Stimulated activated CD8-positive, alpha-beta memory T cell treated with anti-CD3 and anti-CD28 coated beads, Interleukin-12 subunit alpha, Interleukin-12 subunit beta, amount 100 ng/mL, for 1 hour (primary cell): ENCODE measurements around the gene ADARB2.
"Not testable (repeated sequence)": the region's sequence is repeated elsewhere in the genome, so short reads cannot be mapped to it uniquely, and the experiment has no call there.

Experiments used
- DNase-seq: peaks from one replicate; pipeline ENCODE4 v3.0.0-alpha.2; 2020; ENCODE audit warnings: low read depth

The ADARB2 gene

DNA sequence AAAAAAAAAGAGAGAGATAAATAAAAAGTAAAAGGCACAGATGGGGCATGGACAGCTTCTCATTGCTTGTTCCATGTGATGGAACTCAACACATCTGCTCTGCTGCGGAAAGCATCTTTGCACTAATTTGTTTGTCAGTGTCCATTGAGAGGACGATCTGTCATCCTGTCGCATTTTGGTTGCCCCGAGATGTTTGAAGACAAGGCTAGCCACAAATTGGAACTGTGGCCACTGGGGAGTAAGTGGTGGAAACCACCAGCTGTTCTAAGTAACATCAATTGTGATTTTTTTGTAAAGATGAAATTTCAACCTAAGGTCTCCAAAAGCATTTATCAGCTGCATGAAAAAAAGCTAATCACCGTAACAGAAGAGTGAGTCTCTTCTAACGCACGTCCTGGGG is 312.7 kb downstream of the ADARB2 start:
- DNase-seq = no peak

DNA sequence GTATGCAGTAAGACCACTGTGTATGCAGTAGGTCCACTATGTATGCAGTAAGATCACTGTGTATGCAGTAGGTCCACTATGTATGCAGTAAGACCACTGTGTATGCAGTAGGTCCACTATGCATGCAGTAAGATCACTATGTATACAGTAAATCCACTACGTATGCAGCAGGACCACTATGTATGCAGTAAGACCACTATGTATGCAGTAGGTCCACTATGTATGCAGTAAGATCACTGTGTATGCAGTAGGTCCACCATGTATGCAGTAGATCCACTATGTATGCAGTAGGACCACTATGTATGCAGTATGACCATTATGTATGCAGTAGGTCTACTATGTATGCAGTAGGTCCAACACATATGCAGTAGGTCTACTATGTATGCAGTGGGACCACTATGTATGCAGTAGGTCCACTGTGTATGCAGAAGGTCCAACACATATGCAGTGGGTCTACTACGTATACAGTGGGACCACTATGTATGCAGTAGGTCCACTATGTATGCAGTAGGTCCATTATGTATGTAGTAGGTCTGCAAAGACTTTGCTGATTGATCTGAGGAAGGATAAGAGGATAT is 313.6 kb downstream of the ADARB2 start:
- no peak for DNase-seq

DNA sequence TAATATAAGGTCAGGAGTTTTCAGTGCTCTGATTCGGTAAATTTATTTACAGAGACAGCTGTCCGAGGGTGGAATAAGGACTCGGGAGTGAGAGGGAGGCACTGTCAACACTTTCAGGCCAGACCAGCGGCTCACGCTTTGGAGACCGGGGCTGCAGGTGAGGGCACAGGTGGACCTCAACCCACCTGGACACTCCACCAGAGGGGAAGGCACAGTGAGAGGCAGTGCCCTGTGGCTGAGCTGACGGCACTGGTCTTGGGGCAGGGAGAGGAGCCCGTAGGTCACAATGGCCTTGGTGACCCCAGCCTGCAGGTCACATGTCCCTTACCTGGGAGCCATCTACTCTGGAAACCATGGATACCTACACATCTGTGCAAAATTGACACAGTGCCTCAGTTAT is 315.1 kb downstream of the ADARB2 start:
- no peak for DNase-seq

DNA sequence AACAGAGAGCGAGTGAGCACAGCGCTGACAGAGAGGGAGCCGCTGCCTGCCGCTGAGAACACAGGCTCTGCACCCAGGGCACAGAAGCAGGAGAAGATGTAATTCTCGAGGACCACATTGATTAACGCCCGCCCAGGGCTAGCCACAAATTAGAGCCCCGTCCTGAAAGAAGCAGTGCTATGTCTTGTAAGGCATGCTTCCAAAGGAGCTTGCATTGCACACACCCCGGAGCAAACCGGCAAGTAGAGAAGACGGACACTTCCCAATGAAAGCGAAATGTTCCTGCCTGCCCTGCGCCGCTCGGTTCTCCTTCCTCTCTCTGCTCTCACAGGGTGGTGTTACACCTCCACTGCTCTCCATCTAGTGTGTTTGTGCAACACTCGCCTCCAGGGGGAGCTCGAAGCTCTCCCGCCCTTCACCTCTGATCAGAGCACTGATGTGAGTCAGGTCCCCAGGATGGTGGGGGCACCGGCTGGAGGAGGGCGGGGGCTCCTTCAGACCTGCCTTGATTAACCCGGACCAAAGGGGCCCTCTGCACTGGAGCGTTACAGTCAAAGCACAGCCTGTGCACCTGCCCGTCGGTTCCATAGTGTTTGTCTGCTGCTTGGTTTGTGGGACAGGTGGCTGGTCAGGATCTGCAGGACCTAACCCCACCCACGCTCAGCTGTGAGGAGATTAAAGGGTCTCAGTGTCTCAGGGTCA is 316.5 kb downstream of the ADARB2 start:
- DNase-seq = peak; percentile 25

DNA sequence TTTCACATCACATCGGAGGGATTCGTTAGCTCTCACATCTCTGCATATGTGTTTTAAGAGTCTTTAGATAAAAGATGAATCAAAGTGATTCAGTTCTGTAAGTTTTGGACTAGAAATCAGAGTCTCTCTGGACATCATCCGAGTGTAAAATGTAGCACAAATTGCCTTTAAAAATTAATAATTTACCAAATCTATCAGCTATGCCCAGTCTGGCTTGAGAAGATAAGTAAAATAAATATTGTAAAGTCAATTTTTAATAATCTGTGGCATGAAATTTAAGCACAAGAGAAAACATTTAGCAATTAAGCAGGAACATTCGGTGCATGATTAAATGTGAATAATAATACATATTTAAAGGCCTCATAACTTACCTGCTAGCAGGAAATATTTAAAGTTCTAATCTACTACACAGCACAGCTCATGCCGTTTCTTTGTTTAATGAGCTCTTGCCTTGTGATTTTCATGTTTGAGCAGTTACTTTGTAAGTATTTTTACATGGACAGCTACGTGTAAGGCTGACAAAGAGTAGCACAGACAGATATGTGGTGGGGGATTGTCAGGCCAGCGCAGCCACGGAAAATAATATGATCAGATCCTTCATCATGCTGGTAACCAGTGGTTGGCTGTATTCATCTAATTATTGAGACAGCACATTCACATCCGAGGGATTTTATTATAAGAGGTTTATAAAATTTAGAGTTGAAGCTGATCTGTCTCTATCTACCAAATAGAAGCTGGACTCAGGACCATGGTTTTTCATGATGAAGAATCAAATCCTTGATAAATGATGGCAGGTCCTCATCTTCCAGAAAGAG is 317.3 kb downstream of the ADARB2 start:
- DNase-seq = no peak

DNA sequence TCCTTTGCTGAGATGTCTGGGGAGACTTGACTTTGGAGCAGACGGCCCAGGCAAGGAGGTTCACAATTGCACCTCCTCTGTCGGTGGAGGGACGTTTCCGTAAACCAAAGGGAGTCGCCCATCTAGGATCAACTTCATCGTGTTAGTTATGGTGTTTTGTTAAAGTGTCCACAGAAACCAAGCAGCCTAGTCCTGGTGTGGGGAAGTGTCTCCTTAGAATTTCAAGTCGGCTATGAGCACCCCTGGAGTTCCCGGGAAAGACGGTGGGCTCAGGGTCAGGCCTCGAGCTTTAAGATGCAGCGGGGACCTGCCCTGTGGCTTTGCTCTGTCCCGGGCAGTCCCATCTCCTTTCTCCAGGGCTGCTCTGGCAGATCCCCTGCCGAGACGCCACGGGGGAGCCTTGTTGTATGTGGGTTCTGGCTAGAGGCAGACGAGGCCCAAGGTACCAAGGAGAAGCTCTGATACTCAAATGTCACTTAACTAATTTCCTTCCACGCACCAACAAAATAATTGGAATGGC is 319.2 kb downstream of the ADARB2 start:
- no peak for DNase-seq

DNA sequence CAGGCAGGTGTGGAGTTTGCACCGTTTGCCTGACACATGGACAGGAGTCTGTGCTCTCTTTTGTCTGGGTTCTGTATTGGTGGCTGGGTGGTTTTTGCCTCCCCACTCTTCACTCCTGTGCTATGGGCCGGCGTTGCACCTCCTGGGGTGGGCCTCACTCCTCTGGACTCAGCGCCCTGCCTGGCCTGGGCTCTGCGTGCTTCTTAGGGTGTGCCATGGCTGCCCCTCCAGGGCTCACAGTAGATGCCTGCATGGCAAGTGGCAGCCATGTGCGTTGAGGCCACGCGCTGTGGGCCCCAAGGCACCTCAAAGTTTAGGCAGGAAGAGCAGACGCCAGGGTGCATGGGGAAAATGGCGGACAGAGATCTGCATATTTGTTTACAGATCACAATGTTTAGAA is 319.8 kb downstream of the ADARB2 start:
- no peak for DNase-seq

DNA sequence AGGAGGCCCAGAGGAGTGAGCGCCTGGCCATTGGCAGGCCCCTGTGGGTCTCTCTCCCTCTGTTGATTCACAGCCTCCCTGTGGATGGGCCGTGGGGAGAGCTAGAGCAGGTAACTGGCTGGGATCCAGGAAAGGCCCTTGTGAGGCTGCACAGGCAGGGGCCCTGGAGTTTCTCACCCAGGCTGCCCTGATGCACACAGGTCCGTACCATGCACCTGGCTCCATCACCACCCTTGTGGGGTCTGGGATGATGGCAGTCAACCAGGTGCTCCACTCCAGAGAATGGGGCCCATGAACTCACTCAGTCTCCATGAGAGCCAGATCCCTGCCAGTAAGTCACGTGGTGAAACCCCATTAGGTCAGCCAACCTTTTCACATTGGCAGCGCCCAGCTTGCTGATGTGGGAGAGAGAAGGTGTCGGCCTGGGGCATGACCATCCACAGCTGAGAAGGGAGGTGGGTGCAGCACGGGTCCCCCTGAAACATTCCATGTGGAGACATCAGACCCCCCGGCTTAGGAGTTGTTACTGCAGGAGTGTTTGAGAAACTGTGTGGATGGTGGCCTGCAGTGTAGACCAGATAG is 320.8 kb downstream of the ADARB2 start:
- DNase-seq = no peak

DNA sequence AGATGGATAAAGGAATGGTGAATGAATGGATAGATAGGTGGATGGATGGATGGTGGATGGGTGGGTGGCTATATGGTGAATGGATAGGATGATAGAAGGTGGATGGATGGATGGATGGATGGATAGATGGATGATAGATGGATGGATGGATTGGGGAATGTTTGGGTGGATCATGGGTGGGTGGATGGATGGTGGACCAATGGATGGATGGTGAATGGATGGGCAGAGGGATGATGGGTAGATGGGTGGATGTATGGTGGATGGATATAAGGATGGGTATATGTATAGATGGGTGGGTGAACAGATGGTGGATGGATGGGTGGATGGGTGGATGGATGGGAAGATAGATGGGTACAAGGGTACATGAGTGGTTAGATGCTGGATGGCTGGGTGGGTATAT is 322.4 kb downstream of the ADARB2 start:
- no peak for DNase-seq

DNA sequence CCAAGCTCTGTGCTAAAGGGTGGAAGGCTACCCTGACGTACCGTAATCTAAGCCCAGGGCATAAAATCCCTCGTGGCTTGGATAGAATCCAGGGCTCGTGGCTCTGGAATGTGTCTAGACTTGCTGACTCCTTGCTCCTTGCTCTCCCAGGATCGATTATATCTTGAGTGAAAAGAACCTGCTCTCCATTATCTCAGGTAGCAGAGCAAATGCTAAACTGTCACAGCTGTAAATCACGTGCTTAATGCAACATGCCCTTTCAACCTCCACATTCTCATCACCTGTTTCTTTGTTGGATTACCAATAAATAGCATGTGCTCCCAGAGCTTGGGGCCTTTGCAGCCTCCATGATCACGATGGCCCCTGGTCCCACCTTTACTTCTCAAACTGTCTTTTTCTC is 323.0 kb downstream of the ADARB2 start:
- not testable (repeated sequence) for DNase-seq

DNA sequence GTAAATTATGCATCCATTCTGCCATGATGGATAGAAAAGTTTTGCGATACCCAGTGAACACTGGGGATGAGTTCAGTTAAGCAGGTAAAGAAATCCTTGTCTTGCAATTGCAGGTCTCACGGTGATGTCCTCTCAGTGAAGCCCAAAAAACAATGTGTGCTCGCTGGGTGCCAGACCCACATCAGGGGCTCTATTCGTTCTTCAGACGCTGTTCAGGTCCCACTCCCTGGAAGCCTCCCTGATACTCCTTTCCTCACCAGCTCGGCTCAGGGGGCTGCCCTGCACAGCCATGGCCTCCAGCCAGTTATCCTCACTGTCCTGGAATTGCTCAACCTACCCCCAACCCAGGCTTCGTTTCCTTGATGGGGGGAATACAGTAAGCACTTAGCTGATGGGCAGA is 323.5 kb downstream of the ADARB2 start:
- DNase-seq = no peak

DNA sequence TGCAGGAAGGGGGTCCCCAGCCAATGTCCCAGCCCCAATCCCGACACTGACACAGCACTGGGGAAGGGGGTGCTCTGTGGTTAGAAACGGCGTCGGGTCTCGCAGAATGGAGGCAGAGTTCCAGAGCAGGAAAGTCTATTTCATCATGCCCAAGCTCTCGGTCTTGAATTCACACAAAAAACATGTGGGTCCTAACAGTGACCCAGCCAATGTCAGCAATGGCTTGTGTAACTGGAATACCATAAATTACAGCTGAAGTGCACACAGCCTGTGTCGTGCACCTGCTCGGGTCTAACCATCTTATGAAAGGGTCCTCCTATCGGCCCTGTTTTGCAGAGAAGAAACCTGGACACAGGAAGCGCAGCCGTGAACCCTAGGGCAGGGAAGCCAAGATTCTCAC is 324.1 kb downstream of the ADARB2 start:
- no peak for DNase-seq

DNA sequence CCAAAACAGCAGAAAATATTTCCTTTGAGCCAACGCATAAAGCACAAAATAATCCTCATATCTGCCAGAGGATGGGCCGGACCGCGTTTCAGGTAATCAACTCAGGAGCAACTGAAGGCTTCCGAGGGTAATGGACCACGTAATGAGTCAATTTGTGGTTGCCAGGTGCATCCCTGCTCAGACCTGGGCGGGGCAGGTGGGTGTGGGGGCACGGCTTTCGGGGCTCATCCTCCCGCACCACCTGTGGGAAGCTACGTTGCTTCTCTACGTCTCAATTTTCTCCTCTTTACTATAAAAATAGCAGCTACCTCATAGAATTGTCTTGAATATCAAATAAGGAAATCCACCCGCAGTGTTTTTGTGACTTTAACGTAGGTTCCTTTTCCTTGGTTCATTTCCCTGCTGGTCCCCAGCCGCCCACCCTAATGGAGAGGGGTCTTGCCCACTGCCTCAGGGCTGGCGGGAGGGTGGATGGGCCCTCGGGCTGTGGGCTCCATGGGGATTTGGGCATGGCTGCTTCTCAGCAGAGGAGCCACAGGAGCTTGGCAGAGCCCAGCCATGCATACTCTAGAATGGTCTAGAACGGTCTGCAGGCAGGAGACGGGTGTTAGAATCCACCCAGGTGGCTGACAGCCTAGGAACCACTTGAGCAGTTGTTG is 324.7 kb downstream of the ADARB2 start:
- DNase-seq = no peak

DNA sequence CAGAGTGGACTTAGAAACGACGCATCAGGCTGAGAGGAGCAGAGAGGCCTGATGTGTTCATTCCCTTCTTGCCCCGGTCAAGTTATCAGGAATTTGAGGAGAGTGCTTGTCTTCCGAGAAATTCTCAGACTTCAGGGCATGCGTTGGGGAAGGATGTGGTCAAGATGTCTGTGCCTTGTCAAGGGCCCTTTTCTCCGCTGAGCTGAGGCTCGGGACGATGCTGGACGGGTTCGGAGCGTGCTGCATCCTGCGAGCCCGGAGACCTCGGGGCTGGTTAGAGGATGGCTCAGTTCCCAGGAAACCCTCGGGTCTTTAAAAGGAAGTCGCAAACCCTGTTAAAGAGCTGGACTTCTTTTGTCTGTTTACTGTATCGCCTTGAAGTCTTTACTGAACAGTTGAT is 325.4 kb downstream of the ADARB2 start:
- DNase-seq = no peak

DNA sequence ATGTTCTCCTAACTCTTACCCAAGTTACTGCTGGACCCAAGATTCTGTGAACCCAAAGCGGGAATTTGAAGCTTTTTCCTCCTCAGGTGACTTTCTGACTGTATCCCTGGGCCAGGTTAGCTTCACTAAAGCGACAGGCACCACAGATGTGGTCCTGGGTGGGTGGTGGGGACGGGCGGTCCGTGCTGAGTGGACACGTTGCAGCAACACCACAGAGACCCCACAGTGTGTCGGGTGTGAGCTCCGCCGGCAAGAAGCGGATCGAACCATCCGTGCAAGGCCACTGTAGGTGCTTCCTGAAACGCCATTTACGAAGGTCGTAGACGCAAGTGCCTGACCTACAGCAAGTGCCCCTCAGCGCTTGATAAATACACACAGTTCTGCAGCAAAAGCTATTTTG is 325.9 kb downstream of the ADARB2 start:
- DNase-seq = no peak

DNA sequence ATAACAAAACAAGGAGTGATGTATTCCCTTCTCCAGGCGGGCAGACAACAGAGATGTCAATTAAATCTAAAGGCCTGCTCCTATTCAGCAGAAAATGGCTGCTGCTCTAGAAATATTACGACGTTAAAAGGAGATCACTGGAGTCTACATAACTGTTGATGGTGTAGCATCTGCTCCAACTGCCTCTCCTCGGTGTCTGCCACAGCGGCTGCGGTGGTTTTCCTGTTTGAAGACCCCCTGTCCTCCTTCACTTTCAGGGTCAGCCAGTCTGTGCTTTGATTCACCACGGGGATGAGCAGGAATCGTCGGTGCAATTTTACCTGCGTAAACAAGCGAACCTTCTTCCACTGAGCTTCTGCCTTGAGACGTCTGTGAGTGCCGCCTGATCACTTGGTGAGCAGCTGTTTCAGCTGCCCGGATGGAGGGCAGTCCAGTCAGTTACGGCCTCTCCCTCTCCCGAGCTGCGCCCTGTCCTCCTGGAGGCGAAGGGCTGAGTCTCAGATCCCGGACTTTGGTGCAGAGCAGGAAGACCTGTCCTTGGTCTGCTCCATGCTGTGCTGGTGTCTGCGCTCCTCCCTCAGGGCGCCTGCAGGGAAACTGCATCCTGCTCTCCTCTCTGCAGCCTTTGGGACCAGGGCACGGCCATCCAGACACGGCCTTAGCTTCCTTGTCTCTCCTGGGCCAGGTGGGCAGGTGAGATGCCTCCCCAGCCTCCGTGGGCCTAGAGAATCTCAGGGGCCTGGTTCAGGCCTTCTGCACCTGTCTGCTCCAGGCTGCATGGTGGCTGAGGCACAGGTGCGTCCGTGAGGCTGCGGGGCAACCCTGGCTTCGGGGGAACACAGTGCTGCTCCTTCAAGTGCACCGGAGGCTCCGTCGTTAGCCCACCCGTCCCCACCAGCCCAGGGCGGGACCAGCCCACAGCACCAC is 326.6 kb downstream of the ADARB2 start:
- no peak for DNase-seq

DNA sequence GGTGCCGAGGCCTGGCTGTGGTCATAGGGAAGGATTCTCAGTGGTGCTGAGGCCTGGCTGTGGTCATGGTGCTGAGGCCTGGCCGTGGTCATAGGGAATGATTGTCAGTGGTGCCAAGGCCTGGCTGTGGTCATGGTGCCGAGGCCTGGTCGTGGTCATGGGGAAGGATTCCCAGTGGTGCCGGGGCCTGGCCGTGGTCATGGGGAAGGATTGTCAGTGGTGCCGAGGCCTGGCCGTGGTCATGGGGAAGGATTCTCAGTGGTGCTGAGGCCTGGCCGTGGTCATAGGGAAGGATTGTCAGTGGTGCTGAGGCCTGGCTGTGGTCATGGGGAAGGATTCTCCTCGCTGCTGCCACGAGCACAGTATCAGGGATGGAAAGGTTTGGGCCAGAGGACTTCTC is 327.3 kb downstream of the ADARB2 start:
- no peak for DNase-seq

DNA sequence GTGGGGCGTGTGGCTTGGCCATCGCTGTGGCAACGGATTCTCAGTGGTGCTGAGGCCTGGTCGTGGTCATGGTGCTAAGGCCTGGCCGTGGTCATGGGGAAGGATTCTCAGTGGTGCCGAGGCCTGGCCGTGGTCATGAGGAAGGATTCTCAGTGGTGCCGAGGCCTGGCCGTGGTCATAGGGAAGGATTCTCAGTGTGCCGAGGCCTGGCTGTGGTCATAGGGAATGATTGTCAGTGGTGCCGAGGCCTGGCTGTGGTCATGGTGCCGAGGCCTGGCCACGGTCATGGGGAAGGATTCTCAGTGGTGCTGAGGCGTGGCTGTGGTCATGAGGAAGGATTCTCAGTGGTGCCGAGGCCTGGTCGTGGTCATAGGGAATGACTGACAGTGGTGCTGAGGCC is 327.9 kb downstream of the ADARB2 start:
- no peak for DNase-seq

DNA sequence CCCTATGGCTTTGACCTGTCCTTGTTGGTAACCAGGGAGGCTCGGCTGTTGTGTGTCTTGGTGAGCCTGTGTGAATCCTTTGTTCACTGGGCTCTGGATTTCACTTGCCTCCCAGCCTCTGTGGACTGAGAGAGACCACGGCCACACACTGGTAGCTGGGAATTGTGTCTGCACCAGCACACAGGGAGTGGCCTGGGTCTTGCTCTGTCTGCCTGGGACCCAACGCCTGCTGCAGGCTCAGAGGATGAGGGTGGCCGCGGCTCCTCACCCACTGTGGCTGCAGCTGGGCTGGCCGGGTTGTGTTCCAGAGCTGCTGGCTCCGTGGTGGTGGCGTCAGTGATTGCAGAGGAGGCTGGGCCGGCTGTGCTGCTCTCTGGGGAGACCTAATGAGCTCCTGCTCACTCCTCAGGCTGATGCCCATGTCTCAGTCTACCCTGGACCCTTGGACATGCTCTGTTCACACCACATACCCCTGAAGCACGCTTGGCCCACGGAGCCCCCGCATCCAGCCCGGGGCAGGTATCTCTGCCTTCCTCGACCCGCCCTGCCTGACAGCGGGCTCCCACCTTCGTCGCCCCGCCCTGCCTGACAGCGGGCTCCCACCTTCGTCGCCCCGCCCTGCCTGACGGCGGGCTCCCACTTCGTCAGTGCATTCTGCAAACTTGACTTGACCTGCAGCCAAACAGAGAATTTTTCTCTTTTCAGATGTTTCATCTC is 328.5 kb downstream of the ADARB2 start:
- no peak for DNase-seq
